IMR-90 (cell line): ENCODE data around the gene TNPO2. TPM values are rescaled to one million over a fixed set of nuclear protein-coding genes. Genes with fewer than 3 reads are reported as not detected.

Experiments used
- ATAC-seq: fragments of 200-7000 bp; cut with Tn5 transposase; 2 replicates; pipeline ENCODE4 v1.9.1; 2020; ENCODE audit warnings: low read depth, mild to moderate bottlenecking, moderate library complexity
- BruUV-seq: library from RNA; stranded (reverse); fragments of 400-500 nt; replicated peaks from 2 replicates; lab custom pipeline; 2021; lab: Mats Ljungman, UMichigan
- CTCF ChIA-PET: fragments of 300-600 bp; formaldehyde crosslinking; extraction: SDS; loops from one replicate; lab custom pipeline; 2021; ENCODE audit warnings: antibody characterized with exemption; lab: Yijun Ruan, JAX
- POLR2A ChIA-PET: fragments of 300-600 bp; sonication (Branson Sonifier 250); formaldehyde crosslinking; loops from one replicate; lab custom pipeline; 2022; ENCODE audit warnings: antibody characterized with exemption; ENCODE audit not compliant: unreplicated experiment; lab: Charles Lee
- DNase-seq: peaks from one replicate; pipeline ENCODE4 v3.0.0; 2013
- H2AFZ ChIP-seq: replicated peaks from 2 replicates; pipeline ENCODE3; 2013; ENCODE audit warnings: low read length, mild to moderate bottlenecking; ENCODE audit not compliant: poor library complexity
- H2AK5ac ChIP-seq: 2 replicates; pipeline ENCODE4 v1.6.1; 2013; ENCODE audit warnings: low read depth, low read length, inconsistent platforms
- H2AK9ac ChIP-seq: replicated peaks from 2 replicates; pipeline ENCODE3; 2013; ENCODE audit warnings: mild to moderate bottlenecking, low read depth, low read length, moderate library complexity; ENCODE audit not compliant: poor library complexity
- H2BK120ac ChIP-seq: 2 replicates; pipeline ENCODE4 v1.6.1; 2013; ENCODE audit warnings: low read depth, low read length, inconsistent platforms
- H2BK15ac ChIP-seq: 3 replicates; pipeline ENCODE4 v1.6.1; 2013; ENCODE audit warnings: low read depth, low read length, inconsistent platforms
- H2BK20ac ChIP-seq: 2 replicates; pipeline ENCODE4 v1.6.1; 2013; ENCODE audit warnings: low read depth, mild to moderate bottlenecking, inconsistent platforms, low read length, moderate library complexity
- H2BK5ac ChIP-seq: 2 replicates; pipeline ENCODE4 v1.6.1; 2013; ENCODE audit warnings: mild to moderate bottlenecking, low read depth, low read length, inconsistent platforms; ENCODE audit not compliant: poor library complexity, severe bottlenecking
- H3K14ac ChIP-seq: replicated peaks from 2 replicates; pipeline ENCODE4 v1.6.1; 2013; ENCODE audit warnings: low read depth, low read length, inconsistent platforms
- H3K18ac ChIP-seq: 2 replicates; pipeline ENCODE4 v1.6.1; 2013; ENCODE audit warnings: low read depth, low read length, control low read depth
- H3K23ac ChIP-seq: 2 replicates; pipeline ENCODE4 v1.6.1; 2013; ENCODE audit warnings: low read depth, low read length, inconsistent platforms
- H3K27ac ChIP-seq: 2 replicates; pipeline ENCODE4 v1.5.1; 2013; ENCODE audit warnings: mild to moderate bottlenecking, control low read depth, low read length; ENCODE audit not compliant: insufficient read depth
- H3K27me3 ChIP-seq: 2 replicates; pipeline ENCODE4 v1.6.1; 2013; ENCODE audit warnings: low read length; ENCODE audit not compliant: control insufficient read depth, insufficient read depth
- H3K36me3 ChIP-seq: 2 replicates; pipeline ENCODE4 v1.6.1; 2013; ENCODE audit warnings: low read length, mixed read lengths; ENCODE audit not compliant: control insufficient read depth, insufficient read depth
- H3K4ac ChIP-seq: 2 replicates; pipeline ENCODE4 v1.6.1; 2013; ENCODE audit warnings: low read depth, low read length, inconsistent platforms
- H3K4me1 ChIP-seq: 2 replicates; pipeline ENCODE4 v1.6.1; 2013; ENCODE audit warnings: low read length, mixed read lengths; ENCODE audit not compliant: control insufficient read depth, insufficient read depth
- H3K4me2 ChIP-seq: 2 replicates; pipeline ENCODE4 v1.6.1; 2013; ENCODE audit warnings: low read depth, mild to moderate bottlenecking, control low read depth, low read length, moderate library complexity
- H3K4me3 ChIP-seq: 2 replicates; pipeline ENCODE4 v1.5.1; 2013; ENCODE audit warnings: low read depth, mild to moderate bottlenecking, control low read depth, low read length, moderate library complexity; ENCODE audit not compliant: insufficient read depth
- H3K56ac ChIP-seq: 2 replicates; pipeline ENCODE4 v1.6.1; 2013; ENCODE audit warnings: low read length, inconsistent platforms; ENCODE audit not compliant: insufficient read depth; ENCODE audit errors: extremely low read depth
- H3K79me1 ChIP-seq, 2 experiments: 2 replicates each; pipeline ENCODE4 v1.6.1; 2013; ENCODE audit warnings: low read length in 2 of 2, inconsistent platforms in 1 of 2, low read depth in 1 of 2
- H3K9ac ChIP-seq: 2 replicates; pipeline ENCODE4 v1.6.1; 2013; ENCODE audit warnings: low read depth, low read length, control low read depth
- H3K9me1 ChIP-seq: 2 replicates; pipeline ENCODE4 v1.6.1; 2013; ENCODE audit warnings: low read length, inconsistent platforms; ENCODE audit not compliant: insufficient read depth
- H3K9me3 ChIP-seq: 2 replicates; pipeline ENCODE4 v1.6.1; 2013; ENCODE audit warnings: low read length; ENCODE audit not compliant: control insufficient read depth, insufficient read depth
- H4K20me1 ChIP-seq: 2 replicates; pipeline ENCODE4 v1.6.1; 2013; ENCODE audit warnings: low read length, inconsistent platforms; ENCODE audit not compliant: insufficient read depth
- H4K5ac ChIP-seq: 2 replicates; pipeline ENCODE4 v1.6.1; 2013; ENCODE audit warnings: mild to moderate bottlenecking, low read depth, low read length, control low read depth
- H4K8ac ChIP-seq, 2 experiments: 2 replicates each; pipeline ENCODE4 v1.6.1; 2013; ENCODE audit warnings: low read depth in 2 of 2, low read length in 2 of 2, control low read depth in 1 of 2, inconsistent platforms in 1 of 2
- H4K91ac ChIP-seq: 2 replicates; pipeline ENCODE4 v1.6.1; 2013; ENCODE audit warnings: low read depth, low read length, inconsistent platforms; ENCODE audit not compliant: insufficient read depth
- BHLHE40 ChIP-seq: fragments of 150-350 bp; IDR thresholded peaks from 2 replicates; pipeline ENCODE4 v1.6.1; 2016; ENCODE audit warnings: mild to moderate bottlenecking, low read depth, low read length
- CTCF ChIP-seq: conservative IDR thresholded peaks from 2 replicates; pipeline ENCODE4 v1.5.1; 2012; ENCODE audit warnings: mild to moderate bottlenecking, low read depth, low read length, improper control_type of control experiment
- ELK1 ChIP-seq: fragments of 150-350 bp; IDR thresholded peaks from 2 replicates; pipeline ENCODE4 v1.6.1; 2016; ENCODE audit warnings: low read depth, mild to moderate bottlenecking, low read length, moderate library complexity, borderline replicate concordance
- RCOR1 ChIP-seq: IDR thresholded peaks from 2 replicates; pipeline ENCODE4 v1.6.1; 2012; ENCODE audit warnings: mild to moderate bottlenecking, low read length, improper control_type of control experiment; ENCODE audit not compliant: insufficient replicate concordance
- RFX5 ChIP-seq: IDR thresholded peaks from 2 replicates; pipeline ENCODE4 v1.8.0; 2012; ENCODE audit warnings: low read depth, mild to moderate bottlenecking, low read length, moderate library complexity
- USF2 ChIP-seq: fragments of 150-350 bp; IDR thresholded peaks from 2 replicates; pipeline ENCODE4 v1.6.1; 2017; ENCODE audit warnings: mild to moderate bottlenecking, antibody characterized with exemption, low read length, low read depth
- WGBS, 2 experiments: methylation state at CpG; one replicate each; pipeline versions ENCODE4 v1.1.5 to v1.1.7; 2013; ENCODE audit warnings: missing lambda C conversion rate in 2 of 2; ENCODE audit not compliant: insufficient read length in 1 of 2; ENCODE audit errors: extremely low coverage in 2 of 2; 5-methylcytosine and 5-hydroxymethylcytosine counted together
- dilution Hi-C: fragments of 300-500 bp; cut with HindIII; formaldehyde crosslinking; loops from one replicate; pipeline ENCODE4 v1.14.3; 2018; ENCODE audit warnings: low sequenced_read_pairs; ENCODE audit not compliant: unreplicated experiment
- in situ Hi-C: fragments of 300-500 bp; cut with MboI; formaldehyde crosslinking; loops from 3 replicates; pipeline ENCODE4 v1.14.3; 2019; ENCODE audit warnings: low sequenced_read_pairs, inconsistent platforms, mixed read lengths
- intact Hi-C: fragments of 100-400 bp; cut with micrococcal nuclease; formaldehyde crosslinking; loops from 2 replicates; pipeline ENCODE4 v1.10.0; 2022
- polyA plus RNA-seq, 3 experiments: library from polyadenylated mRNA; depleted of rRNA; stranded (reverse); fragments of >200 nt; gene quantifications; 2 replicates each; pipeline ENCODE4 v1.2.3, GENCODE V29; 2012; ENCODE audit warnings: low replicate concordance in 1 of 3
- total RNA-seq: library from RNA; depleted of rRNA; stranded (reverse); fragments of >200 nt; gene quantifications from 2 replicates; pipeline ENCODE4 v1.2.3, GENCODE V29; 2012

TNPO2 gene
- total and polyA plus RNA-seq, 2 of the 4 experiments (the other 2 are of a cell fraction), result 36.0 to 77.2 TPM

- H3K4me2 ChIP-seq, result no peak overlapping the region; the same call in 1 of the 2 replicates
- WGBS, 2 experiments, result no CpG with 5 or more reads among the region's 4 CpGs
- dilution Hi-C loops (no loop called here), in situ Hi-C loops (no loop called here), intact Hi-C loops (no loop called here)
- no TSS peak for BruUV-seq
- no peak overlapping the region for H3K56ac ChIP-seq
- H3K4me1 ChIP-seq, result peaks cover 15% of the 10 kb centered on the region
- H2AK5ac ChIP-seq, result no peak overlapping the region
- H3K36me3 ChIP-seq, result peaks cover 14% of the 10 kb centered on the region; the same call in 1 of the 2 replicates
- DNase-seq (no peak), ATAC-seq (no peak)
- H4K20me1 ChIP-seq, result no peaks in the 10 kb centered on the region
- H4K91ac ChIP-seq, result no peak overlapping the region
- H2BK120ac ChIP-seq, result no peak overlapping the region
- H2BK20ac ChIP-seq, result no peak overlapping the region
- TF ChIP-seq ELK1 (no peak), RFX5 (no peak), CTCF (no peak), BHLHE40 (no peak), RCOR1 (no peak), USF2 (no peak)
- no peaks in the 10 kb centered on the region for H3K9me3 ChIP-seq
- POLR2A ChIA-PET, result no interaction called here
- no peak overlapping the region for H3K4me3 ChIP-seq
- peaks cover 38 to 69% of the 10 kb centered on the region in 2 experiments for H3K79me1 ChIP-seq
- H2BK15ac ChIP-seq, result no peak overlapping the region
- no peak overlapping the region for H2AK9ac ChIP-seq
- no peaks in the 10 kb centered on the region for H3K27me3 ChIP-seq
- H3K9me1 ChIP-seq, result 0 out of 2 replicates have a peak, but pooled peaks cover 13% of the 10 kb centered on the region
- H2AFZ ChIP-seq, result no peak overlapping the region
- CTCF ChIA-PET, result no interaction called here
- H3K9ac ChIP-seq, result no peak overlapping the region
- H4K5ac ChIP-seq, result no peak overlapping the region
- H4K8ac ChIP-seq, result no peak overlapping the region
- H3K18ac ChIP-seq, result no peak overlapping the region
- no peak overlapping the region for H2BK5ac ChIP-seq
- H3K4ac ChIP-seq, result no peak overlapping the region
- no peak overlapping the region for H3K27ac ChIP-seq
- H3K23ac ChIP-seq, result no peak overlapping the region
- H3K14ac ChIP-seq, result no peak overlapping the region
Observed at GRCh38 chr19:12667731-12668302, 55.9 kb downstream of the TNPO2 start.
